ENCODE results near the gene FHDC1.

FHDC1 gene

DNA sequence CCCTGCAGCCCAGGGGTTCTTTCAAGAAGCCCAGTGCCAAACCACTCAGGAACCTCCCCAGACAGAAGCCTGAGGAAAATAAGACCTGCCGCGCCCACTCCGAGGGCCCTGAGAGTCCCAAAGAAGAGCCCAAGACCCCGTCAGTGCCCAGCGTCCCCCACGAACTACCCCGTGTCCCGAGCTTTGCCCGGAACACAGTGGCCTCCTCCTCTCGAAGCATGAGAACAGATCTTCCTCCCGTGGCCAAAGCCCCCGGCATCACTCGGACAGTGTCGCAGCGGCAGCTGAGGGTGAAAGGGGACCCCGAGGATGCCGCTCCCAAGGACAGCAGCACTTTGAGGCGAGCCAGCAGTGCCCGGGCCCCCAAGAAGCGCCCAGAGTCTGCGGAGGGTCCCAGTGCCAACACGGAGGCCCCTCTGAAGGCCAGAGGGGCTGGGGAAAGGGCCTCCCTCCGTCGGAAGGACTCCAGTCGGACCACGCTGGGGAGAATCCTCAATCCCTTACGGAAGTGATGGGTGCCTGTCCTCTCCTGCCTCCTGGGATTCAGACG lies 40.2 kb downstream of the FHDC1 start:
- FAIRE-seq (no peak), DNase-seq (ENCODE audit: low spot score) (no peak)

DNA sequence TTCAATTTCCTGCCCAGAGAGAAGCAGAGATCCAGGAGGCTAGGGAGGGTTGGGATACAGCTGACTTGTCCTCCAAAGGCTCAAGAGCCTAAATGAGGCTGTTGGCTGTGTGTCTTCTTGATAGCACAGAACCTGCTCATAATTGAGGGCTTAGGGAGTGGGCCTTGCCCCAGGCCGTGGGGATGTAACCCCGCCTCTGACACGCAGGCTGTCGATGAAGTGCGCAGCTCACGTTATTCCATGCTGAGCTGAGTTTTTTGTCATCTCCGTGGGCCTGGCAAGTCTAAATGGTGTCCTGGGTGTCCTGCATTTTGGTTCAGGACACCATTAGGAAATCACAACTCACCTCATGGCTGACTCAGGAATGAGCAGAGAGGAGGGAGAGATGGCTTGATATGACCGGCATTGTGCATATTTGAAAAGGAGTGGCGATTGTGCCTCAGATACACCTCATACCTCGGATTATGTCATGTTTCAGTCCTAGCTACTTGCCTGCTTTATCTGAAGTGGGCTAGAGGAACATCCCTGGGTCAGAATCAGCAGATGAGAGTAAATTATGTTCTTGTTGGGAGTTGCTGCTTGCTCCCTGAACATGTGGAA lies 43.7 kb downstream of the FHDC1 start:
- FAIRE-seq, result no peak
- DNase-seq (ENCODE audit: low spot score), result no peak

GRCh38 chr4:152981278-152981677 lies 45.2 kb downstream of the FHDC1 start:
- peak; percentile 89 for FAIRE-seq
- DNase-seq (ENCODE audit: low spot score), result peak; percentile 94

DNA sequence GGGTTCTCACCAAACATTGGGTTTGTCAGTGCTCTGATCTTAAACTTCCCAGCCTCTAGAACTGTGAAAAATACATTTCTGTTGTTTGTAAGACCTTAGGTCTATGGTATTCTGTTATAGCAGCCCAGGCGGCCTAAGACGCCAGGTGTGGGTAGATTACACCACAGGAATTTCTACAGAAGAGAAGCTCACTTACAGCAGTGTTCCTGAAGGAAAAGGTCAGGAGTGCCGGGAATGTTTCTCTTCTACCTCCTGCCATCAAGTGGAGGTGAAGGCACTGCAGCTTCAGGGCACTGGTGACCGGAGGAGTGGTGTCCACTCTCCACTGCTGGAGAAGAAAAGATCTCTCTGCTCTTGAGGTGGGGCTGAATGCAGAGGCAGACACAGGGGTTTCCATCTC lies 45.7 kb downstream of the FHDC1 start:
- DNase-seq (ENCODE audit: low spot score) (peak; percentile 64), FAIRE-seq (peak; percentile 18)

DNA sequence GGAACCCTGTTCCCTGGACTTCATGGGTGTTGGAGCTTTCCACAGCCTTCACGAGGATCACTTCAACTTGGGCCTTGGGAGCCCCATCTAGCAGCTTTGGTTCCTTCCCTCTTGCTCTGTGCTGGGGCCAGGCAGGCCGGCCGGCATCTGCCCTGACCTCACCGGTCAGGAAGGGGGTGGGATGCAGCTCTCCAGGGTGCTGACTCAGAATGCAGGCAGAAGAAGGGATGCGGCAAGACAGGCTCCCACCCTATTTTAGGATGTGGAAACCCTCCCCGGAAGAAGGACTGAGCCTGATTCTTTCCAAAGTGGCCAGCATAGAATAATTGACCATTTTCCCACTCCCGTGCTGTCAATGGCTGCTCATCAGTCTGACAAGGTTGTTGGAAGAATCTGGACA lies 47.1 kb downstream of the FHDC1 start:
- FAIRE-seq, result no peak
- peak; percentile 27 for DNase-seq (ENCODE audit: low spot score)

DNA sequence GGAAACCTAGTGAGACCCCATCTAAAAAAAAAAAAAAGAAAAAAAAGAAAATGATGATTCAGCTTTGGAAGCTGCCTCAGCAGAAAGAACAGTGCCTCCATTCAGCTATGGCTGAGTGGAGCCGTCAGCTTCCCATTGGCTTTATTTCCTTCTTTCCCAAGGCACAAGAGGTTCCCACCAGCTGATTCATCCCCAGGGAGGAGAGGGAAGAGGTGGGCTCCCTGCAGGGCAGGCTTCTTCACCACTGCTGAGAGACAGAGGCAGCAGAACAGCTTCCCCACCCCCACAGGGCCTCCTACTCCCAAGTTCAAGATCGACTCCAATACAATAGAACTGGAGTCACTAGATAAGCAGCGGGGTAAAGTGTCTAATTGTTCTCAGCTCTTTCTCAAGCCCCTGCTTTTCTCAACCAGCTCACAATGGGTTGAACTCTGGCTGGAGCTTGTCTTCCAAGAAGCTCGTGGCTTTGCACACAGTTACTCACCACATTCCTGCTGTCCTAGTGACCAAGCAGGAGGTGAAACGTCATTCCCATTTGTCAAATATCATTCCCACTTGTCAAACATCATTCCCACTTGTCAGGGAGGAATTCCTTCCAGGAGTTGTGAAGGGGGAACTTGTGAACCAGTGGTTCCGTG lies 47.8 kb downstream of the FHDC1 start:
- FAIRE-seq (peak; percentile 92), DNase-seq (ENCODE audit: low spot score) (peak; percentile 90)

- DNase-seq (ENCODE audit: low spot score), result no peak
- FAIRE-seq, result no peak
Measured at GRCh38 chr4:152988721-152989553, 52.8 kb downstream of the FHDC1 start.

- FAIRE-seq (no peak), DNase-seq (ENCODE audit: low spot score) (no peak)
Measured at GRCh38 chr4:152989554-152989970, 53.4 kb downstream of the FHDC1 start.

- FAIRE-seq, result no peak
- no peak for DNase-seq (ENCODE audit: low spot score)
Measured at GRCh38 chr4:152990471-152991131, 54.5 kb downstream of the FHDC1 start.

- FAIRE-seq (no peak), DNase-seq (ENCODE audit: low spot score) (no peak)
Measured at GRCh38 chr4:152991398-152991797, 55.3 kb downstream of the FHDC1 start.

- DNase-seq (ENCODE audit: low spot score) (no peak), FAIRE-seq (no peak)
Measured at GRCh38 chr4:152992027-152992426, 55.9 kb downstream of the FHDC1 start.

DNA sequence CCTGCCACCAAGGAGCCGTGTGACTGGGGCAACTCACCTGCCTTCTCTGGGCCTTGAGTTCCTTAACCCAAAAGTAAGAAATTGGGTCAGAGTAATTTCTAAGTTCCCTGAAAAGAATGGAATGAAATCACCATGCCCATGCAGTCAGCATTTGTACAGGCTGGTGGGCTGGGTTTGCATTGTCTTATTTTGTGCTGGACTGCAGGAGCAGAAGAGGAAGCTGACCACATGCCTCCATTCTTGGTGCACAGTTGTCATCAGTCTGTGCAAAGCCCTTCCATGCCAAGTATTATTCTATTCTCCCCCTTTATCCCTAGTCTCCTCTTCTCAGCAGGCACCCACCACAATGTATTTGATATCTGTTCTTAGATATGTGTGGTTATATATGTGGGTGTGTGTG lies 56.3 kb downstream of the FHDC1 start:
- FAIRE-seq (no peak), DNase-seq (ENCODE audit: low spot score) (no peak)

DNA sequence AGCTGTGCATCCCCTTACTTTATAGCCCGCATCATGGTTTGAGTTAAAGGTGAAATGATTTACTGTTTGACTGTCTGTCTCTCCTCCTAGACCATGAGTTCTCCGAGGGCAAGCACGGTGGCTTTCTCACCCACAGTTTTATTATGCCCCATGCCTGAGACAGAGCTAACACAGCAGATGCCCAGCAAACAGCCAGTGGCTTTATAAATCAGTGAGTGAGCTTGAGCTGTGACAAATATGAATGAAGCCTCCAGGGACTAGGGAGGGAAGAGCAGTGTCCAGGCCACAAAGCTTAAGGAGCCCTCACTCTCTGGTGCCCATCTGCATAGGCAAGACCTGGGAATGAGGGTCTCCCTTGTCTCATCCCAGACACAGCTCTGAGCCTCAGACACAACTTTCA lies 57.9 kb downstream of the FHDC1 start:
- FAIRE-seq, result no peak
- no peak for DNase-seq (ENCODE audit: low spot score)

DNA sequence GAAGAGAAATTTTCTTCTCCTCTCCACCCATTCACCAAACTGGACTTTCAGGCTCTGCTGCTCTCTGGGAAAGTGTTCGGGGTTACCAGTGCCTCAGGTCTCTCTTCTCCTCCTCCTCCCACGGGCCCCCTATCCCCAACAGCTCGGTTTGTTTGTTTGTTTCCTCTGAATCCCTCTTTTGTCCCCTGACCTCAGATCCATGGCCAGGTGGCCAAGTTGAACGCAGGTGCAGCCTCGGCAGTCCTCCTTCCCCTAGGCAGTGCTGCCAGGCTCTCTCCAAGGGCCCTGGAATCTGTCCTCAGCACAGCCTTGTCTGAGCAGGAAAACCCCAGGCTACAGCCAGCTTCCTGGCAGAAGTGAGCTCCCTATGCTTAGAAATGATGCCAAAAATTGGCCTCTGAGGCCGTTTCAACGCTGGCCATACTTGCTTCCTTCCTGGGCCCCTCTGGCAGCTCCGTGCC lies 60.0 kb downstream of the FHDC1 start:
- FAIRE-seq (no peak), DNase-seq (ENCODE audit: low spot score) (no peak)

- FAIRE-seq, result no peak
Measured at GRCh38 chr4:152996672-152997071, 60.5 kb downstream of the FHDC1 start.

DNA sequence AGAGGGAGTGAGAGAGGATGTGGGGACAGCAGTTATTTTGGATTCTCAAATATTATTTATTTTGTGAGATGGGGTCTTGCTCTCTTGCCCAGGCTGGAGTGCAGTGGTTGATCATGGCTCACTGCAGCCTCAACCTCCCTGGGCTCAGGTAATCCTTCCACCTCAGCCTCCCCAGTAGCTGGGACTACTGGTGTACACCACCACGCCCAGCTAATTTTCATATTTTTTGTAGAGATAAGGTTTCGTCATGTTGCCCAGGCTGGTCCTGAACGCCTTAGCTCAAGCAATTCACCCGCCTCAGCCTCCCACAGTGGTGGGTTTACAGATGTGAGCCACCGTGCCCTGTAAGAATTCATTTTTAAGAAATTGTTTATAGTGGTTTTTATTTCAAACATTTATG lies 61.2 kb downstream of the FHDC1 start:
- FAIRE-seq, result no peak

More at GRCh38 chr4:152996672-152997071, 60.5 kb downstream of the FHDC1 start:
- no peak for DNase-seq (ENCODE audit: low spot score)

DNA sequence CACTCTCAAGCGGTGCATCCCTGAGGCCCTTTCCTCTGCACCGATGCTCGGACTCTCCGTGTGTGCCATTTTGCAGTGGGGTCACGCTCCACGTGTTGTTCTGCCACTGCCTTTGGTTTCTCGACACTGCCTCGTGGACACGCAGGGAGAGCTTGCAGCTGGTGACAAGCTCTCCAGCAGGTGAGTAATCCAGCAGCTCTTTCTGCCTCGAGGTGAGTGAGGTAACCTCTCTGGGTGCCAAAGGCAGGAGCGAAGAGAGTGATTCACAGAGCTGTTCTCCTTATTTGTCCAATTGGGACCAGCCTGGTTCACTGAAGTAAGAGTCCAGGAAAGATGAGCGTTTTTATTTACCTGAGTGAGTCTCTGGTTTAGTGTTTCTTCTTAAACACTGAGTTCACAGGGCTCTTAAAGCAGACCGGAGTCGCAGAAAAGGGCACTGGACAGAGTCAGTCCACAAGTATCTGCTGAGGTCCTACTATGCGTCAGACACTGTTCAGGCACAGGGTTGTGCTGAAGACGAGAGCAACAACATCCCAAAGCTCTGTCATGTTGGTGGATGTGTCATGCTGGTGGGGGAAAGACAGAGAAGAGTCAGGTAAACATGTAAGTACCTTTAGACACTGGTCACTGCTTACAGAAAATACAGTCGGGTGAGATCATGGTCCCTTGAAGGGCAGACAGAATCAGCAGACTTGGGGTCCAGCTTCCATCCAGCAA lies 61.8 kb downstream of the FHDC1 start:
- peak; percentile 51 for DNase-seq (ENCODE audit: low spot score)
- no peak for FAIRE-seq

More for the DNA sequence above, 61.2 kb downstream of the FHDC1 start:
- DNase-seq (ENCODE audit: low spot score), result no peak

DNA sequence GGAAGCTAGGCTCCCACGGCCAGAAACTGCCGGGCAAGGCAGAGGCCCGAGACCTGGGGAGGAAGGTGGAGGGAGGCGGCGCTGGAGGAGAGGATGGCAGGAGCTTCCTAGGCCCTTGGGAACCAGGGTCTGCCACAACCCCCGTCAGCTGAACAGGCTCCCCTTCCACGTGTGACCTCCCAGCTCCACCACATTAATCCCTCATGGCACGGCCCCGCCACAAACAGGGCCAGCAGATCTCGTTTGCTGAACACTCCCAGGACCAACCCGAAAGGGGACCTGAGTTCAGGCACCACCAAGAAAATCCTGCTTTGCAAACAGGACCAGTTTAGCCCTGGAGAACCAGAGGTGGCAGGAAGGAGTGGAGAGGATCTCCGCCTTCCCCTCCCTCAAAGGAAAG lies 62.7 kb downstream of the FHDC1 start:
- DNase-seq (ENCODE audit: low spot score), result no peak
- FAIRE-seq, result no peak

- DNase-seq (ENCODE audit: low spot score), result no peak
Measured at GRCh38 chr4:152999346-153000075, 63.4 kb downstream of the FHDC1 start.

DNA sequence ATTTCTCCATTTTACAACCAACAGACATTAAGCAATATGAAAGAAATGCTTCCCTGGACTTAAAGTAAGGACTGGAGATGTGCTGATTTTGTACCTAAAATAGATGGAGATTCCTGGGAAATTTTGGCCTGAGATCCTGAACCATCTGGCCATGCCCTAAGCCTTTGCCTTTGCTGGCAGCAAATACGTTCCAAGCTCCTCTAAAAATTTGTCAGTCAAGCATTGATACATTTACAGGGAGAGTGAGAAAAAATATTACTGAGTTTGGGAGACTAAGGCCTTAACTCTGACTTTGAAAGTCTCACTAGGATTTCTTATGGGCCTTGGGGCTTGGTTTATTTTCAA lies 63.9 kb downstream of the FHDC1 start:
- FAIRE-seq, result no peak
- no peak for DNase-seq (ENCODE audit: low spot score)

More at GRCh38 chr4:152999346-153000075, 63.4 kb downstream of the FHDC1 start:
- FAIRE-seq, result no peak
